ENCODE results near the gene GSS. TPM values are rescaled to one million over a fixed set of nuclear protein-coding genes. Genes with fewer than 3 reads are reported as not detected.

Gene GSS
- total RNA-seq, 2 experiments from 2014 or later = 48.0 to 50.3 TPM

DNA sequence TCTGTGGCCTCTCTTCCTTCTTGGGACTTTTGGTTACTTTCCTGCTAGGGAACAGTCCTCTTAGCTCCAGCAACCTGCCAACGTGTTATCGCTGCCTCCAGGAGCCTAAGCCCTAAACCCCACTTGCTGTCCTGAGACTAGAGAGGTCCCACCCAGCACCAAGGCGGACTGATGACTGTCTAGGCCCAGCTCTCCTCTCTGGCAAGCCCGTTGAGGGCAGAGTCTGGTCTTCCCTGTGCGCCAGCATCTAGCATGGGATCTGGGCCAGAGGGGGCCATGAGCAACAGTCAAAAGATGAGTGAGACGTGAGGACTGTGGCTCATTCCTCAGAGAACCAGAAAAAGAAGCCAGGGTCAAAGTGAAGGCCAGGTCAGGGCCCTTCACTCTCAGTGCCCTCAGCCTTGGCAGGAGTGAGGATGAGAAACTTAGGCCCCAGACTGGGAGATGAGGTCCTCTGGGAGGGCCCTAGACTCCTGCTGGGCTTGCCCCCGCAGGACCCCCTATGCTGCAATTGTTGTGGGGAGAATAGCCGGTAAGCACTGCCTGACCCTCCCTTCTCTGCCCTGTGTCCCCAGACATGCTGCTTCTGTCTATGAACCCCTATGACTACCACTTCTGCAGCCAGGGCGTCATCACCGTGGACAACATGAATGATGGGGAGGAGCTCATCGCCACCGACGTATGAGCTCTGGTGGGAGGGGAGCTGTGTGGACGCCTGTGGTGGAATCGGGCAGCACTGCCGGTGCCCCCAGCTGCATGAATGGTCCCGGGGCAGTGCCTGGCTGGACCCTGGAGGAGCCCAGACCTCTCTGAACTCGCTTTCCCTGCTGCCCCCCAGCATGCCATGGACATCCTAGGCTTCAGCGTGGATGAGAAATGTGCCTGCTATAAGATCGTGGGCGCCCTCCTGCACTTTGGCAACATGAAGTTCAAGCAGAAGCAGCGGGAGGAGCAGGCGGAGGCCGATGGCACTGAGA is 31.0 kb upstream of the GSS start:
- no peak overlapping the region for H3K27ac Mint-ChIP-seq
- H3K4me3 Mint-ChIP-seq = no peak overlapping the region
- no peak for DNase-seq
- no peaks in the 10 kb centered on the region for H3K36me3 Mint-ChIP-seq
- no peaks in the 10 kb centered on the region for H3K9me3 Mint-ChIP-seq
- no peaks in the 10 kb centered on the region for H3K4me1 Mint-ChIP-seq
- peaks cover 7% of the 10 kb centered on the region for H3K27me3 Mint-ChIP-seq

DNA sequence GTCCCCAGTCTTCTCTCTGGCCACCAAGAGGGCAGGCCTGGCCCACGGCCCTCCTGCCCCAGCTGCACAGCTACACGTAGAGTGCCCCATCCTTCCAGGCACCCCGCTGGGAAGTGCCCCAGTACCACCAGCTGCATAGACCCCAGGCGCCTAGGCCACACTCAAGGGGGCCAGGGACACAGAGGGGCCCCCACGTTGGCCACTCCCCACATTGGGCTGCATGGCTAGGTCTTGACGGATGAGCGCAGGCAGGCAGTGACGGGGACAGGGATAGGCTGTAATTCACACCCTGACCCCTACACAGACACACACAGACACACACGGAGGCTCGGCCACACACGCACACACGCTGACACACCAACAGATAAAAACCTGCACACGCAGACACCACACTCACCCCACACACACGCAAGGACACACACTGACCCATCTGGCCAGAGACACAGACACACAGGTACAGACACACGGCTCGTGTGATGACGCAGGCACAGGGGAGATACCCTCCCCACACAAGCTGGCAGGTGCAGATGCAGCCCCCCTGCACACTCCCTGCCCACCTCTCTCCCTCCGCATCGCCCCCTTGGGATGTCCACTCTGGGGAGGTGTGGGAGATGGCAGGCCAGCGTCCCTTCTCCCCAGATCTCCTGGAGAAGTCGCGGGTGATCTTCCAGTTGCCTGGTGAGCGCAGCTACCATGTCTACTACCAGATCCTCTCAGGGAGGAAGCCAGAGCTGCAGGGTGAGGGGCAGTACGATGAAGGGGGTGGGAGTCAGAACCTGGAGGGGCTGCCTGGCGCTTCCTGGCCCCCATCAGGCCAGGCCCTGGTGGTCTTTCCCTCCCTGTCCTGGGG is 30.1 kb upstream of the GSS start:
- Mint-ChIP-seq H3K36me3 (no peaks in the 10 kb centered on the region), H3K4me1 (no peaks in the 10 kb centered on the region), H3K27ac (no peak overlapping the region), H3K27me3 (peaks cover 7% of the 10 kb centered on the region), H3K9me3 (no peaks in the 10 kb centered on the region), H3K4me3 (no peak overlapping the region)
- no peak for DNase-seq

DNA sequence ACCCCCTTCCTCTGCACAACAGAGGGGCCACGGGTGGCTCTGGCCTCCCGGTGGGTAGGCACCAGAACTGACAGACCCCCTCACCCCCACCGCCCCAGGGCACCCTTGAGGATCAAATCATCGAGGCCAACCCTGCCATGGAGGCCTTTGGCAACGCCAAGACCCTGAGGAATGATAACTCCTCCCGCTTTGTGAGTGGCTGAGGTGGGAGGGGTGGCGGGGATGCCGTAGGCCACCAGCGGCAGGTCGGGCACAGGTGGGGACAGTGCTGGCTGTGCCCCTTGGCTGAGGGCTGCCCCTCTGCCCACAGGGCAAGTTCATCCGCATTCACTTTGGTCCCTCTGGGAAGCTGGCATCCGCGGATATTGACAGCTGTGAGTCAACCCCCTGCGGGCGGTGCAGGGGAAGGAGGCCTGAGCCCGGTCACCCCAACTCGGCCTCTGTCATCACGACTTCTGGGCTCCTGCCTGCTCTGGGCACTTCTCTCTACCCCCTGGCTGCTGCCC is 29.2 kb upstream of the GSS start:
- Mint-ChIP-seq H3K27ac (no peak overlapping the region), H3K4me3 (no peak overlapping the region), H3K9me3 (no peaks in the 10 kb centered on the region), H3K36me3 (no peaks in the 10 kb centered on the region), H3K27me3 (peaks cover 10% of the 10 kb centered on the region), H3K4me1 (no peaks in the 10 kb centered on the region)
- no peak for DNase-seq

DNA sequence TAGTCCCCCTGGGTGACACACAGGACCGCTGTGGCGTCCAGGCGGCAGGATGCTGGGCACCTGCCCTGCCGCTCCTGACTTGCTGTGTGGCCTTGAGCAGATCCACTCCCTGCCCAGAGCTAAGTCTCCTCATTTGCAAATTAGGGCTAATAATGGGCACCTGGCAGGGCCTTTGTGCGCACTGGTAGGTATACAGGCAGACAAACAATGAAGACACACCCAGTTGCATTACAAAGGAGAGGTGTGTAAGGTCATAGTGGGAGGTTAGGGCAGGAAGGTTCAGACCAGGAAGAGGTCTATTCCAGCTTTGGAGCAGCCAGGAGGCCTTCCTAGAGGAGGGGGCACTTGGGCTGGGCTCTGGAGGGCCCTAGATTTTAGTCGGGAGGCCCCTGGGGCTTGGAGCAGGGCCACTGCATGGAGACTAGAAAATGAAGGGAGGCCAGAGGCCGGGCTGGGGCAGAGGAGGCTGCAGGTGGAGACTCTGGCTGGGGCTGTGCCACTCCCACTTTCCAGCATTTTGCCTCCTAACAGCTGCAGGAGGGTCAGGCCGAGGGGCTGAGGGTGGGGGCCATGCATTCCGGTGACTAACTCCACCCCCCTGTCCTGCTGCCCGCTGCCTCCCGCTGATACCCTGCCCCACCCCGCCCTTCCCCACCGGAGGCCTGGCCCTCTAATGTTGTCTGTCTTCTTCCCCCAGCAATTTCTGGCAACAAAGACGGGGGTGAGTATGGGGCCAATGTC is 28.6 kb upstream of the GSS start:
- H3K27ac Mint-ChIP-seq = no peak overlapping the region
- peaks cover 10% of the 10 kb centered on the region for H3K27me3 Mint-ChIP-seq
- H3K36me3 Mint-ChIP-seq = no peaks in the 10 kb centered on the region
- DNase-seq = no peak
- no peaks in the 10 kb centered on the region for H3K4me1 Mint-ChIP-seq
- no peak overlapping the region for H3K4me3 Mint-ChIP-seq
- H3K9me3 Mint-ChIP-seq = no peaks in the 10 kb centered on the region

DNA sequence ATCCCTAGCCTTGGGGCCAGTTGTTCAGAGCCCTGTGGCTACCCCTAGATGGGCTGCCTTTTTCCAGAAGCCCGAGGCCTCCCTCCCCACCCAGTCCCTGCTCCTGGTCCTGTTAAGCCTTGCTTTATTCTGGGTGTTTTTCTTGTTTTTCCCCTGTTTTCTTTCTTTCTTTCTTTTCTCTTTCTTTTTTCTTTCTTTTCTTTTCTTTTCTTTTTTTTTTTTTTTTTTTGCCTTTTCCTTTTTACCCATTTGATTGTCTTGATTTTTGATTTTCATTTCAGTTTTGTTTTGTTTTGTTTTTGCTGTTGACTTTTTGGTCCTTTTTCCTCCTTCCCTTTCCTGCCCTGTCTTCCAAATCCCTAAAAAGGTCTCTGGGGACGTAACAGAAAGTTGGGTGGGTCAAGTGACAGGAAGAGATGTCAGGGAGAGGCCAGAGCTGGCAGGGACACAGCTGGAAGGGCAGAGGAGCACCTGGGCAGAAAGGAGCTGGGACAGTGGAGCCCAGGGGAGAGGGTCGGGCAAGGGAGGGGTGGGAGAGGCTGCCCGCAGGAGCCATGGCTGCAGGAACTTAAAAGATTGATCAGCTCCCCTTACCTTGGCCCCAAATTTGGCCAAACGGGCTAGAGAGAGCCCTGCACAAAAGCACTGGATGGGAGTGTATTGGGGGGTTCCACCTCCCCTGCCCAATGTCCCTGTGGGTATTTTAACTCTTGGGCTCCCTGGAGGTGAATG is 27.6 kb upstream of the GSS start:
- no peaks in the 10 kb centered on the region for H3K4me1 Mint-ChIP-seq
- no peaks in the 10 kb centered on the region for H3K9me3 Mint-ChIP-seq

DNA sequence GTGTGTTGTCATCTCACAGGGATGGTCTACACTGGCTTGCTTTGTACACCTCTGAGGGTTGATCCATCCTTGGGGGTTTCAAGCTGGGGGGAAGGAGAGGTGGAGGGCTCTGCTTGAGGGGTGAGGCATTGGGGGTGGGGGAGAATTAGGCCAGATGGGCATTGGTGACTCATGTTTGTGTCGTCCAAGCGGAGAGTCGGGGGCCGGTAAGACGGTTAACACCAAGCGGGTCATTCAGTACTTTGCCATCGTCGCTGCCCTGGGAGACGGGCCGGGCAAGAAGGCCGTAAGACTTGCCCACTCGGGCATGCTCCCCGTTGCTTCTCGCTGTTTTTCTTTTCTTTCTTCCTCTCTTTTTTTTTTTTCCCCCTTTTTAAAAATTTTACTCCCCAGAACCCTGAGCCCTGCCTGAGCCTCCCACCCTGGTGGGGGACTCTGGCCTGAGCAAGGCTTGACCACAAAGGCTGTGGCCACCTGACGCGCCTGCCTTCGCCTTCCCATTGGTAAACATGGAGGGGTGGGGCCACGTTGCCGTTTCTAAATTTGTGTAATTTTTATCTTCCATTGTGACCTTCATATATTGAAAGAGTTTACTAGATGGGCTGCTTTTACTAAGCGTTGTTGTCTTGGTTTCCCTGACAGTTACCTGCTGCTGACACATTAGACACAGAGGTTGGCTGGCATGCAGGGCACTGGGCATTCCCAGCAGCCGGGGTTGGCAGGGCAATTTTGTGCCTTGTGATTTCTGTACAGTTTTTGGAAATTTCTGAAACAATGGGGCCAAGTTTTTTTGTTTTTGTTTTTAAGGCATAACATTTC is 26.9 kb upstream of the GSS start:
- H3K27me3 Mint-ChIP-seq = peaks cover 15% of the 10 kb centered on the region
- no peak for DNase-seq
- H3K4me3 Mint-ChIP-seq = no peak overlapping the region
- H3K27ac Mint-ChIP-seq = no peak overlapping the region
- H3K9me3 Mint-ChIP-seq = no peaks in the 10 kb centered on the region
- no peaks in the 10 kb centered on the region for H3K36me3 Mint-ChIP-seq
- H3K4me1 Mint-ChIP-seq = no peaks in the 10 kb centered on the region

More for the DNA sequence above, 27.6 kb upstream of the GSS start:
- Mint-ChIP-seq H3K4me3 (no peak overlapping the region), H3K36me3 (no peaks in the 10 kb centered on the region), H3K27ac (no peak overlapping the region), H3K27me3 (peaks cover 10% of the 10 kb centered on the region)
- no peak for DNase-seq

DNA sequence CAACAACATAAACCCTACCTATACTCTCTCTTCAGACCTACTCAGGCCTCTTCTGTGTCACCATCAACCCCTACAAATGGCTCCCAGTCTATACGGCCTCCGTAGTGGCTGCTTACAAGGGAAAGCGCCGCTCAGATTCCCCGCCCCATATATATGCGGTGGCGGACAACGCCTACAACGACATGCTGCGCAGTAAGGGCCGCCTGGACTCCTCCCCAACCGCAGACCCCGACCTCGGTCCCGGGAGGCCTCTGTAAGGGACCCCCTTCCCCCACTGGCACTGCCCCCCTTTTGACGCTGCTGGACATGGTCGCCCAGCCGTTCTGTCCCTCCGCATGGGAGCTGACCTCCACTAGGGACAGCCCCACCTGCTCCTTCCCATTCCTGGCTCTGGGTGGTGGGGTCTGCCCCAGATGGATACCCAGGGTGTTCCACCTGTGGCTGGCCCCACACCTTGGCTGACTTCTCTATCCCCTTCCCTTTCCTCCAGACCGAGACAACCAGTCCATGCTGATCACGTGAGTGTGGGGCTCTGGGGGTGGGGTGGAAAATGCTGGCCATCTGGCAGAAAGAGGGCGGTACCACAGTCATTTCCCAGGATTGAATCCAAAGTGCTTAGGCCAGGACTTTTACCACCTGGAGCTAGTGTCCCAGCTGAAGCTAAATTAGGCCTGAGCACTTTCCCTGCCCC is 25.1 kb upstream of the GSS start:
- H3K4me3 Mint-ChIP-seq = no peak overlapping the region
- H3K36me3 Mint-ChIP-seq = no peaks in the 10 kb centered on the region
- H3K9me3 Mint-ChIP-seq = no peaks in the 10 kb centered on the region
- H3K4me1 Mint-ChIP-seq = no peaks in the 10 kb centered on the region
- no peak overlapping the region for H3K27ac Mint-ChIP-seq
- peaks cover 22% of the 10 kb centered on the region for H3K27me3 Mint-ChIP-seq
- DNase-seq = no peak

DNA sequence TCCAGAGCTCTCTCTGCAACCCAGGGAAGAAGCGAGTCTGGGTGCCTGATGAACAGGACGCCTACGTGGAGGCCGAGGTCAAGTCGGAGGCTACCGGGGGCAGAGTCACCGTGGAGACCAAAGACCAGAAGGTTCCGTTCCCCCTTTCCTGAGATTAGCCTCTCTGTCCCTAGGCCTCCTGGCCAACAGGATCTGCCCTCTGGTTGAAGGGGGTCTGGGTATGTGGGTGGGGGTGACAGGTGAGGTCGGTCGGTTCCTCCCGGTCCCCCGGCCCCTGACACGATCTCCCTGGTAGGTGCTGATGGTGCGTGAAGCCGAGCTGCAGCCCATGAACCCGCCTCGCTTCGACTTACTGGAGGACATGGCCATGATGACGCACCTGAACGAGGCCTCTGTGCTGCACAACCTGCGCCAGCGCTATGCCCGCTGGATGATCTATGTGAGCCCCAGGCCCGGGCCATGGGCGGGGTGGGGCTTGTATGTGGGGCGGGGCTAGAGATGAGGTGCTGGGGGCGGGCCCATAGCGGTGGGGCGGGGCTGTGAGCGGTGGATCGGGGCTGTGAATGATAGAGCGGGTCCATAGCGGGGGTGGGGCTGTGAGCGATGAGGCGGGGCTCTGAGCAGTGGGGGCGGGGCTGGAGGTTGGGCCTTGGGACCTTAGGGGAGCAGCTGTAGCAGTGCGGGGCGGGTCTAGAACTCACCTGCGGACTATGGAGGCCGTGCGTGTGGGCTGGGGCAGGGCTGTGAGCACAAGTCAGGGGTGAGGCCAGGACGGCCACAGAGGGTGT is 24.0 kb upstream of the GSS start:
- no peaks in the 10 kb centered on the region for H3K4me1 Mint-ChIP-seq
- H3K27me3 Mint-ChIP-seq = peaks cover 22% of the 10 kb centered on the region
- no peaks in the 10 kb centered on the region for H3K9me3 Mint-ChIP-seq
- no peaks in the 10 kb centered on the region for H3K36me3 Mint-ChIP-seq
- no peak overlapping the region for H3K4me3 Mint-ChIP-seq
- DNase-seq = peak; percentile 29
- H3K27ac Mint-ChIP-seq = no peak overlapping the region

DNA sequence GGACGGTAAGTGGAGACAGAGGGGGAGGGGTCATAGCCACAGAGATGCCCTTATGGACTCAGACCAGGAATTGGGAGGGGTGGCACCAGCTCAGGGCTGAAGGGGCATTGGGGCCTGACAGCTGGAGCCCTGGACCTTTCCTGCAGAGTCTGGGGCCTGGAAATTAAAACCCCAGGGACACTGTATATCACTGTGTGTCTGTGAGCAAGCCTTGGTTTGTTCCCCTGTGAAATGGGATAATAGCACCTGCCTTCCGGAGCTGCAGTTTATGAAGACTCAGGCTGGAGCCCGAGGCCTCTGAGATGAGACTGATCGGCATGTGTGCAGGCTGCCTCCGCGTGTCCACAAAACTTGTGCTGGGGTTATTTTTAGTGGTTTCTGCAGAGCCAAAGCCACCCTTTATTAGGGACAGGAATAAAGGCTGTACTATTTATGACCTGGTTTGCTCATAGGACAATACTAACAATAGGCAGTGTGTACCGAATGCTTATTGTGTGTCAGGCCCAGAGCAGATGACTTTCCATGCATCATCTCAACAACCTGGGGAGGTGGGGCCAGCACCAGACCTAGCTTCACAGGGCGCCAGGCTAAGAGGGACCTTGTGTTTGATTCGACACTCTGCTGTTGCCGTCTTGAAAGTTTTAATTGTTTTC is 22.6 kb upstream of the GSS start:
- Mint-ChIP-seq H3K4me1 (no peaks in the 10 kb centered on the region), H3K36me3 (no peaks in the 10 kb centered on the region), H3K4me3 (no peak overlapping the region), H3K27ac (no peak overlapping the region), H3K9me3 (no peaks in the 10 kb centered on the region), H3K27me3 (peaks cover 20% of the 10 kb centered on the region)
- no peak for DNase-seq

DNA sequence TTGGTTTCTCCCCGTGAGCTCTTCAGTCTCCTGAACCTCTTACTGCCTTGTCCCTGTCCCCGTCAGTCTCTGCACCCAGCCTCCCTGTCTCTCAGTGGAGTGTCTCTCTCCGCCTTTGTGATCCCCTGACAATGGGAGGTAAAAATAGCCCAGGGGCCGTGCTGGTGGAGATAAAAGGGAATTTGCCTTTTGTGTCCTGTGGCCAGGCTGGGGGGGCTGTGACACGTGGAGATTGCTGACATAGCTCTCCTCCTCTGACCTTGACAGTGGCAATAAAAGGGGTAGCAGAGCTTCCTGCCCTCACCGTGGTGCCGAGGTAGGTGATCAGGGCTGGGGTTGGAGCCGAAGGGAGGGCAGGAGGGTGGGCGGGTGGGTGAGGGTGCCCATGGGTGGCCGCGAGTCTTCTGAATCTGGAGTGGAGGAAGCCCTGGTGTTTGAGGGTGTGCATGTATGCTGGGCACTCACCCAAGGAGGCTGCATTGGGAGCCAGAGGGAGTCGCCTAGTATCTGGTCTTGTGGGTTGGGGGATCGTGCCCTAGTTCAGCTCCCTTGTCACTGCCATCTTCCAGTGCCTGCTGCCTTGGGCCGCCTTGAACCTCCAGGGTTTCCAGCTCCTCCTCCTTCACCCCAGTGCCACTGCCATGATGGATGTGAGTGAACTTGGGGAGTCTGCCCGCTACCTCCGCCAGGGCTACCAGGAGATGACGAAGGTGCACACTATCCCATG is 21.9 kb upstream of the GSS start:
- Mint-ChIP-seq H3K9me3 (no peaks in the 10 kb centered on the region), H3K36me3 (no peaks in the 10 kb centered on the region), H3K27ac (no peak overlapping the region), H3K4me3 (no peak overlapping the region), H3K4me1 (no peaks in the 10 kb centered on the region), H3K27me3 (peaks cover 18% of the 10 kb centered on the region)
- DNase-seq = no peak

DNA sequence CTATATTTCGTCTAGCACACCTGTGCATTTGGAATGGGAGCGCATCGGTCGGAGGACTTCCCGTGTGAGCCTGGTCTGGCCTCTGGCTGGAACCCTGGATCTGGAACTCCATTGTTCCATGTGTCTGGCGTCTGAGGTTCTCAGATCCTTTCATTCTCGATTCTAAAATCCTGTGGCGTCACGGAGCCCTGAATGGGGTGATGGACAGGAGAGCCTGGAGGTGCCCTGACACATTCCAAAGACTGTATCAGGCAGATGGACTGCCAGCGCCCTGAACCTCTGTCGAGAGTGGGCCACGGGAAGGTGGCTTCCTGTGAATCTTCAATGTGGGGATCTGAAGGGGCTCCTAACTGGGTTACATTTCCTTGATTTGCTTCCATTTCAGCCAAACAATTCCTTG is 20.7 kb upstream of the GSS start:
- H3K27ac Mint-ChIP-seq = no peak overlapping the region
- no peaks in the 10 kb centered on the region for H3K36me3 Mint-ChIP-seq
- no peak for DNase-seq
- H3K4me3 Mint-ChIP-seq = no peak overlapping the region
- H3K27me3 Mint-ChIP-seq = peaks cover 14% of the 10 kb centered on the region
- no peaks in the 10 kb centered on the region for H3K4me1 Mint-ChIP-seq
- H3K9me3 Mint-ChIP-seq = no peaks in the 10 kb centered on the region

DNA sequence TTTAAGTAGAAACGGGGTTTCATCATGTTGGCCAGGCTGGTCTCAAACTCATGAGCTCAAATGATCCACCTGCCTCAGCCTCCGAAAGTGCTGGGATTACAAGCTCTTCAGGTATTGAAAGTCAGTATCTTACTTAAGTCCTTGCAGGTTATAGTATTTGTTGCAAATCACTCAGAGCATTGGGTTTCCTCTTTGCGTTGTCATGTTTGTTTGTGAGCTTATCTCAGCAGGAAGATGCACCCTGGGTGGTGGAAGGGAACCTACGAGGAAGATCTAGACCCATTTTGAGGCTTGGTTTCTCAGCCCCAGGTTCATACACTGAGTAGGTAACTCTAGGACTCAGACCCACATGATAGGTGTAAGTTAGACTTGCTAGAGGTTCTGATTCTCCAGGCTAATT is 18.6 kb upstream of the GSS start:
- no peak for DNase-seq
- Mint-ChIP-seq H3K27ac (no peak overlapping the region), H3K4me3 (no peak overlapping the region), H3K4me1 (no peaks in the 10 kb centered on the region), H3K27me3 (peaks cover 11% of the 10 kb centered on the region), H3K36me3 (no peaks in the 10 kb centered on the region), H3K9me3 (no peaks in the 10 kb centered on the region)

All from activated naive CD8-positive, alpha-beta T cell treated with anti-CD3 and anti-CD28 coated beads for 36 hours (primary cell).